Measurements from ENCODE around the gene NAPB.
"Not testable (repeated sequence)": the region's sequence is repeated elsewhere in the genome, so short reads cannot be mapped to it uniquely, and the experiment has no call there.

NAPB gene

GRCh38 chr20:23420943-23421931, at the start of gene NAPB:
NAPB (minus strand) TSS chr20:23421488; CDS start chr20:23421402, 86 bp downstream.
- DNase-seq: peak; percentile 89 to 98

DNA sequence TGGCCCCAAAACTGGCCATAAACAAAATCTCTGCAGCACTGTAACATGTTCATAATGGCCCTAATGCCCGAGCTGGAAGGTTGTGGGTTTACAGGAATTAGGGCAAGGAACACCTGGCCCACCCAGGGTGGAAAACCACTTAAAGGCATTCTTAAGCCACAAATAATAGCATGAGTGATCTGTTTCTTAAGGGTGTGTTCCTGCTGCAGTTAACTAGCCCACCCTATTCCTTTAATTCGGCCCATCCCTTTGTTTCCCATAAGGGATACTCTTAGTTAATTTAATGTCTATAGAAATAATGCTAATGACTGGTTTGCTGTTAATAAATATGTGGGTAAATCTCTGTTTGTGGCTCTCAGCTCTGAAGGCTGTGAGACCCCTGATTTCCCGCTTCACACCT, 45.7 kb upstream of the NAPB start:
- not testable (repeated sequence) for DNase-seq

GRCh38 chr20:23461180-23461579, 39.9 kb upstream of the NAPB start:
- no peak for DNase-seq

- DNase-seq: no peak
Observed at GRCh38 chr20:23459461-23460150, 38.3 kb upstream of the NAPB start.

GRCh38 chr20:23456873-23457272, 35.6 kb upstream of the NAPB start:
- DNase-seq: no peak

DNA sequence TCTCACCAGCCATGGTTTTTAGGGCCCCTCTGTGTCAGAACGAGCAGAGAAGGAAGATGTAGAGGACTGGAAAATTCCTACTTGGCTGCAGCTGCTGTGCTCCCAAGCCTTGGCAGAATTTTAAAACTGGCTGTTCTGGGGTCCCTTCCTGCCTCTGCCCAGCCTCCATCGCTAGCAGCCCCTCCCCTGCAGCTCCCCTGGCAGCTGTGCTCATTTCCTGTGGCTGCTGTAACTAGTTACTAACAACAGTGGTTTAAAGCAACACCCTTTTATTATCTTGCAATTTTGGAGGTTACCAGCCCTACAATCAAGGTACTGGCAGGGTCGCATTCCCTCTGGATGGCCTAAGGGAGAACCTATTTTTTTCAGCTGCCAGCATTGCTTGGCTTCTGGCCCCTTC, 35.1 kb upstream of the NAPB start:
- no peak for DNase-seq

GRCh38 chr20:23455639-23456038, 34.4 kb upstream of the NAPB start:
- no peak for DNase-seq

- no peak for DNase-seq
Observed at GRCh38 chr20:23454816-23455215, 33.5 kb upstream of the NAPB start.

- no peak for DNase-seq
Observed at GRCh38 chr20:23453549-23454543, 32.6 kb upstream of the NAPB start.

DNA sequence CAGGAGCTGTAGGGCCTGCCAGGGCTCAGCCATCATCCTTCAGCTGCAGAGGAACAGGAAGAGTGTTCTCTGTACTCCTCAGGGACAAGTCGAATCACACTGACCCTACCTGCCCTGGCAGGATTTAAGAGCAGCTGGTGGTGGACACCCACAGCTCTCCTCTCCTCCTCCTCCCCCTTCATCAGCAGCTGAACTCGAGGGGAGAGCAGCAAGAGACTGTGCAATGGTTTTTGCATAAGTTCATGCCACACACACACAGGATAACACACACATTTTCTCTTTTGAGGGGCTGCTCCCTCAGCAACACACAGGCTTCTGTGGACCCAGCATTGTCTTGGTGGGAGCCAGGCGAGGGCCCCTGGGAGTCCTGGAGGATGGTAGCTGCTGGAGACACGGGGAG, 31.5 kb upstream of the NAPB start, which contains the start of gene CST11:
Gene CST11 (minus strand): TSS at position 101 of the 400 bp plus-strand sequence. CDS start 65 bp downstream, at position 36.
- no peak for DNase-seq

DNA sequence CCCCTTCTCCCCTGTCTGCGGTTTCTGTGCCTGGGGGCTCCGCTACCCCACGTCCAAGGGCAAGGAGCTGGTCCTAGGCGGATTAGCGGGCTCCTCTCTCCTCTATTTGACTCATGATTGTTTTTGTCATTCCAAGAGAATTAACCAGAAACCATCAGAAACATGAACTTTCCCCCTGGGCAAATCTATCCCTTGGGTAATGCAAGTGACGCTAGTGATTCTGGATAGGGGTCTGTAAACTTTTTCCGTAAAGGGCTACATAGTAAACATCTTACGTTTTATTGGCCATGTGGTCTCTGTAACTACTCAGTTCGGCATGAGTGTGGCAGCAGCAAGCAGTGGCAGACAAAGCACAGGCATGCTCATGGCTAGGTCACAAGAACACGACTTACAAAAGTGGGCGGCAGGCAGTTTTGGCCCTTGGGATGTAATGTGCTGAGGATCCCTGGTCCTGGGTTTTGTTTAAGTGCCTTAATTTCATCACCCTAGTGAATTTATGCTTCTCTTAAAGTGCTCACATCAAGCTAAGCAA, 30.7 kb upstream of the NAPB start:
- DNase-seq: no peak

DNA sequence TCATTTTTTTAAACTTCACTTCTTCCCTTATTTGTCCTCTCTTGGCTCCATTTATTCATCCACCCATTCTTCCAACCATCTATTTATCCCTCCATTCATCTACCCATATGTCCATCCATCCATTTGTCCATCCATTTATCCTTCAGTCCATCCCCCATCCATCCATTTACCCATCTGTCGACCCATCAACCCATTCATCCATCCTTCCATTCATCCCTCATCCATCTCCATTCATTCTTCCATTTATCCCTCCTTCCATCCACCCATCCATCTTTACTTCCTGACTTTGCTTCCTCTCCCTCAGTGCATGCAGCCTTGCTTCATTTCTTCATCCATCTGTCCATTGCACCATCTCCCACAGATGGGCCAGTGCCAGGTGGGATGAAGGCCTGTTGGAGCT, 29.6 kb upstream of the NAPB start:
- no peak for DNase-seq

- no peak for DNase-seq
Observed at GRCh38 chr20:23449421-23449820, 28.1 kb upstream of the NAPB start.

DNA sequence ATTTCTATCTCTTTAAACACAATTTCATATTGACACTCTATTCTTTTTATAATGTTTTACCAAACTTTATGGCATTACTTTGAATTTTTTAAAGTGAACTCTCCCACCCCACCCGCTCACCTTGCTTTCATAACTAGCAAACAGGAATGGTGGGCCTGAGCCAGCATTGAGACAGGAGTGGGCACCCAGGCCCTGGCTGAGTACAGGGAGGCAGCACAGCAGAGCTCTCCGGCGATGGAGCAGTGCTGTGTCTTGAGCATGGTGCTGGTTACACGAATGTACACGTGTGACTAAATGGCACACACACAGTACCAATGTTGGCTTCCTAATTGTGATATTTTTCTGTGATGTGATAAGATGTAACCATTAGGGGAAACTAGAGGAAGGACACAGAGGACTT, 26.9 kb upstream of the NAPB start:
- no peak for DNase-seq

DNA sequence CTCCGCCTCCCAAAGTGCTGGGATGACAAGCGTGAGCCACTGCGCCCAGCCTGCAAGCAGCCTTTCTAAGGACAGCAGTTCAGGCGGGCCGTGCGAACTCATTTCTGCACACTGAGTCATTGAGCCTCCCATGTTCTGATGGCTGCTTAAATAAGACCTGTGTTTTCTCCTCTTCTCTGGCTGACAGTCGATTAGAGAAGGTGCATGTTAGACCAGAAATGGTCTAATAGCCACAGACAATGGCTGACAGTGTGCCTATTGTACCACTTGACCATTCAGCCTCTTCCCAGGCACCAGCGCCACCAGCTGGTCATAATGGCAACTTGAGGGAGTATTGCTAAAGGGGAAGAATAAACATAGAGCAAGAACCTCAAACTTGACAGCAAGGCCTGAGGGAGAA, 25.2 kb upstream of the NAPB start:
- peak; percentile 73 to 85 for DNase-seq

GRCh38 chr20:23445596-23446217, 24.4 kb upstream of the NAPB start:
- DNase-seq: no peak

- no peak for DNase-seq
Observed at GRCh38 chr20:23444859-23445258, 23.6 kb upstream of the NAPB start.

DNA sequence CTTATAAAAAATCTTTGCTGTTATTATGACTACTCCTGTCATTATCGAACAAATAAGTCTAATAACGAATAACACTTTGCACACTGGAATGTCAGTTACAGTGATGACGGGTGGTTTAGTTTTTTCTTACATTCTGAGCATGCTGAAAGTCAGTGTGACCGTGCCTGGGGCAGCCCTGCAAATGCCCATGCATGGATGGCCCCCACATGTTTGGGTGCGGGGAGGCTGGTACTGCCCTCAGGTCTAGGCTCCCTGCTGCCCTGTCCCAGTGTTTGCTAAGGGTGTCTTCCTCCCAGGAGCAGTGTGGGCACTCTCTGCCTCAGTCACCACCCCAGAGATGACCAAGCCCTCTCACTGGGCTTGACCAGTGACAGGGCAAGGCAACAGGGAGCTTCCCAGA, 21.1 kb upstream of the NAPB start:
- no peak for DNase-seq

- DNase-seq: peak; percentile 80 to 90
Observed at GRCh38 chr20:23441850-23442313, 20.6 kb upstream of the NAPB start.

DNA sequence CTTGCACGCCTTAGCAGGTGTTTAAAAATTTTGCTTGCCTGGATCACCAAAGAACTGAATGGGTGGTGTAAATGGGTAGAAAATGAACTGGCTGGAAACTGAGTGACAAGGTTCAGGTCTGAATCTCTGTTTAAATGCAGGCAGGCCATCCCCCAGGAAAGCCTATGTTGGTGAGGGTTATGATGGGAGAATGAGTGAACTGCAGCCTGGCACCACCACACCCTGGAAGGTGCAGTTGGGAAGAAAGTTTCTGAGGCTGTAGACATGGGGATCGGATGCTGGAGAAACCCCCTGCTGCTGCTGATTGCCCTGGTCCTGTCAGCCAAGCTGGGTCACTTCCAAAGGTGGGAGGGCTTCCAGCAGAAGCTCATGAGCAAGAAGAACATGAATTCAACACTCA, 18.7 kb upstream of the NAPB start:
- no peak for DNase-seq

DNA sequence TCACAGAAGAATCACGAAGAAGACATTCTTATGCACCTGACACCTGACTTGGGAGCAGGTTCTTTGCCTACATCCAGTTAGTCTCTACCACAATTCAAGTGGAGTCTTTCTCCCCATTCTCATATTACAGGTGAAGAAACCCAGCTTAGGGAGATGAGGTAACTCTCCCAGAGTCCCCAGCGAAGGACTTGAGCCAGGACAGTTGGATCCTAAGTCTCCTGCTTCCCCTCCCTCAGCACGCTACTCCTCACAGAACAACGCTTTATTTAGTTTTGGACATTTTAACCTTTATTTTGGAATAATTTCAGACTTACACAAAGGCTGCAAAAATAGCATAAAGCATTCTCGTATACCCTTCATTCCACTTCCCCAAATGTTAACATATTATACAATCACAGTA, 17.4 kb upstream of the NAPB start:
- DNase-seq: no peak
